ENCODE measurements around the gene IPO11. TPM values are rescaled to one million over a fixed set of nuclear protein-coding genes. Genes with fewer than 3 reads are reported as not detected.

IPO11 gene
- total and polyA plus RNA-seq, 2 of the 13 experiments (the other 11 are each of a cell fraction or from before 2014, with no cell fraction given): 13.9 to 24.4 TPM

DNA sequence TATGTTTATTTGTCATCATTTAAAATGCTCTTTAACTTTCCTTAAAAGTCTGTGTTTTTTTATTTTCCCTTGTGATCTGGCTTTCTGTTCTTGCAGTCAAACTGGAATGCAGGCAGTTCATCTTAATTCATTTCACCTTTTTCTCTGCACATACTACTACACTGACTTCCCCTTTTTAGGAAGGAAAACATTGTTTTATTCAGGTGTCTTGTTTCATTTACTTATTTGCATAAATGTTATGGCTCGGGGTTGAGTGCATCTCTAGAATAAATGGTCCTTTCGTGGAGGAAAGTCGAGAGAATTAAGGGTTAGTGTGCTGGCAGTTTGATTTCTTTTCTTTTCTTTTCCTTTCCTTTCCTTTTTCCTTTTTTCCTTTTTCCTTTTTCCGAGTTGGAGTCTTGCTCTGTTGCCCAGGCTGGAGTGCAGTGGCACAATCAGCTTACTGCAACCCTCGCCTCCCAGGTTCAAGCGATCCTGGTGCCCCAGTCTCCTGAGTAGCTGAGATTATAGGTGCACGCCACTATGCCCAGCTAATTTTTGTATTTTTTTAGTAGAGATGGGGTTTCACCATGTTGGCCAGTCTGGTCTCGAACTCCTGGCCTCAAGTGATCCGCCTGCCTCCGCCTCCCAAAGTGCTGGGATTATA lies 90.0 kb downstream of the IPO11 start:
- Histone ChIP-seq H3K4me2 (ENCODE audit: low read depth, low read length) (no peak overlapping the region), H2AFZ (ENCODE audit: low read length) (no peak overlapping the region), H3K79me2 (ENCODE audit: insufficient read depth, low read length) (no peaks in the 10 kb centered on the region), H3K4me3 (replicated peaks in 1 of 3; ENCODE audit: insufficient read depth in 1 of 3, low read depth in 2 of 3, low read length in 3 of 3) (no peak overlapping the region), H3K27ac (ENCODE audit: extremely low read length, insufficient read depth, low read length) (no peak overlapping the region), H3K36me3 (replicated peaks in 1 of 2; ENCODE audit: control insufficient read depth in 1 of 2, insufficient read depth in 2 of 2, low read length in 2 of 2) (peaks cover 0 to 25% of the 10 kb centered on the region in 2 experiments; a peak in 4 of 5 replicates), H3K9me3 (ENCODE audit: low read length) (no peaks in the 10 kb centered on the region), H3K9ac (ENCODE audit: insufficient read depth, low read depth, low read length) (no peak overlapping the region), H4K20me1 (ENCODE audit: insufficient read depth, low read length) (no peaks in the 10 kb centered on the region), H3K4me1 (ENCODE audit: insufficient read depth, low read length) (no peaks in the 10 kb centered on the region), H3K27me3 (ENCODE audit: control insufficient read depth in 1 of 2, insufficient read depth in 2 of 2, low read length in 2 of 2) (no peaks in the 10 kb centered on the region)
- no peak for ATAC-seq
- intact Hi-C loops (cut with micrococcal nuclease; ENCODE audit: unreplicated experiment) (no loop called here), in situ Hi-C loops (cut with HindIII; ENCODE audit: extremely low pct_ligation_motif_present, low pct_unique_long_range_greater_than_20kb) (no loop called here)
- no TSS peak for BruUV-seq (replicated peaks)
- POLR2A ChIA-PET: no interaction called here
- FAIRE-seq: no peak
- TF ChIP-seq ZNF3 (CRISPR knock-in tag; IDR thresholded peaks at IDR 0.05) (no peak), E2F5 (CRISPR knock-in tag; conservative IDR thresholded peaks at IDR 0.05) (no peak), ZNF124 (CRISPR knock-in tag; IDR thresholded peaks at IDR 0.05) (no peak), TCF7 (IDR thresholded peaks at IDR 0.05; ENCODE audit: low read depth) (no peak), POLR2AphosphoS5 (IDR thresholded peaks at IDR 0.05; ENCODE audit: low read depth, low read length) (no peak), TFDP1 (CRISPR knock-in tag; IDR thresholded peaks at IDR 0.05; ENCODE audit: borderline replicate concordance) (no peak)
- TF ChIP-seq, protein P1, sequence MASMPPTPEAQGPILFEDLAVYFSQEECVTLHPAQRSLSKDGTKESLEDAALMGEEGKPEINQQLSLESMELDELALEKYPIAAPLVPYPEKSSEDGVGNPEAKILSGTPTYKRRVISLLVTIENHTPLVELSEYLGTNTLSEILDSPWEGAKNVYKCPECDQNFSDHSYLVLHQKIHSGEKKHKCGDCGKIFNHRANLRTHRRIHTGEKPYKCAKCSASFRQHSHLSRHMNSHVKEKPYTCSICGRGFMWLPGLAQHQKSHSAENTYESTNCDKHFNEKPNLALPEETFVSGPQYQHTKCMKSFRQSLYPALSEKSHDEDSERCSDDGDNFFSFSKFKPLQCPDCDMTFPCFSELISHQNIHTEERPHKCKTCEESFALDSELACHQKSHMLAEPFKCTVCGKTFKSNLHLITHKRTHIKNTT (CRISPR knock-in tag; IDR thresholded peaks at IDR 0.05): no peak
- TF ChIP-seq, protein P2, sequence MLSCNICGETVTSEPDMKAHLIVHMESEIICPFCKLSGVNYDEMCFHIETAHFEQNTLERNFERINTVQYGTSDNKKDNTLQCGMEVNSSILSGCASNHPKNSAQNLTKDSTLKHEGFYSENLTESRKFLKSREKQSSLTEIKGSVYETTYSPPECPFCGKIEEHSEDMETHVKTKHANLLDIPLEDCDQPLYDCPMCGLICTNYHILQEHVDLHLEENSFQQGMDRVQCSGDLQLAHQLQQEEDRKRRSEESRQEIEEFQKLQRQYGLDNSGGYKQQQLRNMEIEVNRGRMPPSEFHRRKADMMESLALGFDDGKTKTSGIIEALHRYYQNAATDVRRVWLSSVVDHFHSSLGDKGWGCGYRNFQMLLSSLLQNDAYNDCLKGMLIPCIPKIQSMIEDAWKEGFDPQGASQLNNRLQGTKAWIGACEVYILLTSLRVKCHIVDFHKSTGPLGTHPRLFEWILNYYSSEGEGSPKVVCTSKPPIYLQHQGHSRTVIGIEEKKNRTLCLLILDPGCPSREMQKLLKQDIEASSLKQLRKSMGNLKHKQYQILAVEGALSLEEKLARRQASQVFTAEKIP (CRISPR knock-in tag; IDR thresholded peaks at IDR 0.05; ENCODE audit: borderline replicate concordance): no peak
- TF ChIP-seq, protein P3, sequence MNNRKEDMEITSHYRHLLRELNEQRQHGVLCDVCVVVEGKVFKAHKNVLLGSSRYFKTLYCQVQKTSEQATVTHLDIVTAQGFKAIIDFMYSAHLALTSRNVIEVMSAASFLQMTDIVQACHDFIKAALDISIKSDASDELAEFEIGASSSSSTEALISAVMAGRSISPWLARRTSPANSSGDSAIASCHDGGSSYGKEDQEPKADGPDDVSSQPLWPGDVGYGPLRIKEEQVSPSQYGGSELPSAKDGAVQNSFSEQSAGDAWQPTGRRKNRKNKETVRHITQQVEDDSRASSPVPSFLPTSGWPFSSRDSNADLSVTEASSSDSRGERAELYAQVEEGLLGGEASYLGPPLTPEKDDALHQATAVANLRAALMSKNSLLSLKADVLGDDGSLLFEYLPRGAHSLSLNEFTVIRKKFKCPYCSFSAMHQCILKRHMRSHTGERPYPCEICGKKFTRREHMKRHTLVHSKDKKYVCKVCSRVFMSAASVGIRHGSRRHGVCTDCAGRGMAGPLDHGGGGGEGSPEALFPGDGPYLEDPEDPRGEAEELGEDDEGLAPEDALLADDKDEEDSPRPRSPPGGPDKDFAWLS (CRISPR knock-in tag; IDR thresholded peaks at IDR 0.05; ENCODE audit: borderline replicate concordance): no peak
- TF ChIP-seq, protein P4, sequence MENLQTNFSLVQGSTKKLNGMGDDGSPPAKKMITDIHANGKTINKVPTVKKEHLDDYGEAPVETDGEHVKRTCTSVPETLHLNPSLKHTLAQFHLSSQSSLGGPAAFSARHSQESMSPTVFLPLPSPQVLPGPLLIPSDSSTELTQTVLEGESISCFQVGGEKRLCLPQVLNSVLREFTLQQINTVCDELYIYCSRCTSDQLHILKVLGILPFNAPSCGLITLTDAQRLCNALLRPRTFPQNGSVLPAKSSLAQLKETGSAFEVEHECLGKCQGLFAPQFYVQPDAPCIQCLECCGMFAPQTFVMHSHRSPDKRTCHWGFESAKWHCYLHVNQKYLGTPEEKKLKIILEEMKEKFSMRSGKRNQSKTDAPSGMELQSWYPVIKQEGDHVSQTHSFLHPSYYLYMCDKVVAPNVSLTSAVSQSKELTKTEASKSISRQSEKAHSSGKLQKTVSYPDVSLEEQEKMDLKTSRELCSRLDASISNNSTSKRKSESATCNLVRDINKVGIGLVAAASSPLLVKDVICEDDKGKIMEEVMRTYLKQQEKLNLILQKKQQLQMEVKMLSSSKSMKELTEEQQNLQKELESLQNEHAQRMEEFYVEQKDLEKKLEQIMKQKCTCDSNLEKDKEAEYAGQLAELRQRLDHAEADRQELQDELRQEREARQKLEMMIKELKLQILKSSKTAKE (CRISPR knock-in tag; IDR thresholded peaks at IDR 0.05; ENCODE audit: borderline replicate concordance): no peak
- CTCF ChIA-PET (ENCODE audit: low intra/inter-chr PET ratio, low total read pairs): no interaction called here
- no peak for DNase-seq (ENCODE audit: low spot score)
- WGBS (ENCODE audit: low lambda C conversion rate): 98% methylated on average over 10 of the region's 10 CpGs

All from HepG2 (cell line).